ES-I3 (cell line): ENCODE measurements around the gene PKN2.

Experiments used
- H3K36me3 ChIP-seq: 2 replicates; pipeline ENCODE4 v1.6.1; 2013; ENCODE audit warnings: mild to moderate bottlenecking, low read length, control low read depth, moderate library complexity; ENCODE audit not compliant: insufficient read depth
- H3K4me1 ChIP-seq: 2 replicates; pipeline ENCODE4 v1.6.1; 2013; ENCODE audit warnings: mild to moderate bottlenecking, control low read depth, low read length; ENCODE audit not compliant: insufficient read depth
- H3K9ac ChIP-seq: 2 replicates; pipeline ENCODE4 v1.6.1; 2013; ENCODE audit warnings: low read depth, mild to moderate bottlenecking, low read length, moderate library complexity
- H3K9me3 ChIP-seq: 2 replicates; pipeline ENCODE4 v1.6.1; 2013; ENCODE audit warnings: mild to moderate bottlenecking, low read length, moderate library complexity; ENCODE audit not compliant: control insufficient read depth, insufficient read depth

Gene PKN2

DNA sequence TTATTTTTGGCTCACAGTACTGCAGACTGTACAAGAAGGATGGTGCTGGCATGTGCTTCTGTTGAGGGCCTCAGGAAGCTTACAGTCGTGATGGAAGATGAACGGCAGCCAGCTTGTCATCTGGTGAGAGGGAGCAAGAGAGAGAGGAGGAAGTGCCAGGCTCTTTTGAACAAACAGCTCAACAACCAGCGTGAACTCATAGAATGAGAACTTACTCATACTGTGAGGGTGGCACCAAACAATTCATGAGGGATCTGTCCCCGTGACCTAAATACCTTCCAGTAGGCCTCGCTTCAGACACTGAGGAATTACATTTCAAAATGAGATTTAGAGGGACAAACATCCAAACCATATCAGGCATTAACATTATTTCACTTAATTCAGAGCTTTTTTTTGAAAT, 84.7 kb downstream of the PKN2 start:
- 0 out of 2 replicates have a peak, but pooled peaks cover 3% of the 10 kb centered on the region for H3K36me3 ChIP-seq

DNA sequence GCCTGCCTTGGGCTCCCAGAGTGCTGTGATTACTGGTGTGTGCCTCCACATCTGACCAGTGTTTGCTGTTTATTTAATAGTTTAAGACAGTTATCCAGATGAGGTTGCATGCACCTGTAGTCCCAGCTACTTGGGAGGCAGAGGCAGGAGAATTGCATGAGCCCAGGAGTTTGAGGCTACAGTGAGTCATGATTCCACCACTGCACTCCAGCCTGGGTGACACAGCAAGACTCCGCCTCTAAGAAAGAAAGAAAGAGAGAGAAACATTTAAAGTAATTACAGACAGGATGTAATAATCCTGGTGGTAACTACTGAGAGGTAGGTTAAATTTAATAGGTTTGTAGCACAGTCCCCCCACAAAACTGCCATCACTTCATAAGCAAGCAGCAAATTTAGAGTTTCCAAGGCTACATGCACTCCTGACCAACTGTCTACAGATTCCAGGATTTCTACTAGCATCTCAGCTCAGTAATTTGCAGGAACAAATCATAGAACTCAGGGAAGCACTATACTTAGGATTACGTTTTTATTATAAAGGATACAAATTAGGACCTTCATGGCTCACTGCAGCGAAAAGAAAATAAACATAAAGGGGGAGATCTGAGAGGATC, 89.6 kb downstream of the PKN2 start:
- no peaks in the 10 kb centered on the region for H3K36me3 ChIP-seq
- peaks cover 43% of the 10 kb centered on the region for H3K4me1 ChIP-seq
- no peaks in the 10 kb centered on the region for H3K9me3 ChIP-seq
- peak overlapping the region; percentile 17; the same call in 1 of the 2 replicates for H3K9ac ChIP-seq

More for the DNA sequence above, 84.7 kb downstream of the PKN2 start:
- no peaks in the 10 kb centered on the region for H3K9me3 ChIP-seq
- H3K9ac ChIP-seq = no peak overlapping the region
- H3K4me1 ChIP-seq = peaks cover 24% of the 10 kb centered on the region

DNA sequence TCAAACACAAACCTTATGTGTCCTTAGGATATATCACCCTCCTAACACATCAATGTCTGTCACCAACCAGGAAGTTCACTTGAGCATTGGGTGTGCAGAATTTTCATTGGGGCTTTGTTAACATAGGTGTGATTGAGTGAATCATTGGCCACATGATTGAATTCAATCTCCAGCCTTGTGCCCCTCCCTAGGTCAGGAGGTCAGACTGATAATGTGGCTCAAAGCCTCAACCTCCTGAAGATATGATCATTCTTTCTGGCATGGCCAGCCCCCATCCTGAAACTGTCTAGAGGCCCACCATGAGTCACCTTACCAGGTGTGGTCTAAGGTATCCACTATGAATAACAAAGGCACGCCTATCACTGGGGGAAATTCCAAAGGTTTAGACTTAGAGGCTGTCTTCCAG, 90.1 kb downstream of the PKN2 start:
- Histone ChIP-seq H3K4me1 (peaks cover 40% of the 10 kb centered on the region), H3K9ac (peak overlapping the region; percentile 17; the same call in 1 of the 2 replicates), H3K36me3 (no peaks in the 10 kb centered on the region), H3K9me3 (no peaks in the 10 kb centered on the region)

GRCh38 chr1:88777604-88778149, 93.6 kb downstream of the PKN2 start:
- Histone ChIP-seq H3K4me1 (peaks cover 60% of the 10 kb centered on the region), H3K36me3 (no peaks in the 10 kb centered on the region), H3K9ac (0 out of 2 replicates have a peak overlapping the region, but pooled peaks have one; percentile 7), H3K9me3 (no peaks in the 10 kb centered on the region)

DNA sequence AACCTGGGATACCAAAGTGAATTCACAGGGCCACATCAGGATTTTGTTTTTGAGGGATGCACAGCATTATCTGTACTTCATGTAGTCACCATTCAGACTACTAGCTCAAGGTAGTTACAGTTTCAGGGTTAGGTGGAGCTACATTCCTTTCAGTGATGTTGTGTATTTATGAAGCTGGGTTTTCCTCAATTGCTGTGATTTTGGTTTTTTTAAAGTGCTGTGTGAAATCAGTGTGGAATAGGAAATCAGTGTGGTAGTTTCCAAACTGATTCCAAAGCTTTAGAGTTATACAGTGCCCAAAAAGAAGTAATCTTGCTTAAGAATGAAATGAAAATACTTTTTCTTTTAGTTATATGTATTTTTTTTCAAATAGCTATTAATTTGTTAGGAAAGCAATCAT, 95.8 kb downstream of the PKN2 start:
- Histone ChIP-seq H3K9ac (no peak overlapping the region), H3K4me1 (peaks cover 43% of the 10 kb centered on the region), H3K36me3 (peaks cover 2% of the 10 kb centered on the region; the same call in 1 of the 2 replicates), H3K9me3 (no peaks in the 10 kb centered on the region)

DNA sequence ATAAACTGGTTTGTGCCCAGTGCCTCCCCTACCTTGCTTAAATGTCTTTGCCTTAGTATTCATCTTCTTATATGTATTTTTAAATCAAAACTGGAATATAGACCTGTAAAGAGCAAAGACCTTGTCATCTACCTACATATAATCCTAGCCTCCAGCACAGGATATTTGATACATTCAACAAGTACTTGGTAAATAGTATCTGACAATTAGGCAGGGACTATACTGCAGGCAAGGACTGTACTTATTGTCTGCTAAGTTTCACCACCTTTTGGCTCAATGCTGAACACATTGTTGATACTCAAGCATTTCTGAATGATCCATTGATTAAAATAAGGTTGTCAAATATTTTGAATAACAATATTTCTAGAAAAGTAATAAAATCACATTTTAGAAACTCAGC, 96.4 kb downstream of the PKN2 start:
- peaks cover 38% of the 10 kb centered on the region for H3K4me1 ChIP-seq
- H3K36me3 ChIP-seq = peaks cover 2% of the 10 kb centered on the region; the same call in 1 of the 2 replicates
- H3K9ac ChIP-seq = no peak overlapping the region
- no peaks in the 10 kb centered on the region for H3K9me3 ChIP-seq

- peaks cover 27% of the 10 kb centered on the region for H3K4me1 ChIP-seq
- no peak overlapping the region for H3K9ac ChIP-seq
- H3K9me3 ChIP-seq = no peaks in the 10 kb centered on the region
- H3K36me3 ChIP-seq = peaks cover 4% of the 10 kb centered on the region; the same call in 1 of the 2 replicates
Measured at GRCh38 chr1:88783145-88783544, 99.1 kb downstream of the PKN2 start.

- Histone ChIP-seq H3K4me1 (peaks cover 20% of the 10 kb centered on the region; the same call in 1 of the 2 replicates), H3K9ac (no peak overlapping the region), H3K9me3 (no peaks in the 10 kb centered on the region), H3K36me3 (peaks cover 9% of the 10 kb centered on the region; the same call in 1 of the 2 replicates)
Measured at GRCh38 chr1:88784551-88784950, 100.5 kb downstream of the PKN2 start.

DNA sequence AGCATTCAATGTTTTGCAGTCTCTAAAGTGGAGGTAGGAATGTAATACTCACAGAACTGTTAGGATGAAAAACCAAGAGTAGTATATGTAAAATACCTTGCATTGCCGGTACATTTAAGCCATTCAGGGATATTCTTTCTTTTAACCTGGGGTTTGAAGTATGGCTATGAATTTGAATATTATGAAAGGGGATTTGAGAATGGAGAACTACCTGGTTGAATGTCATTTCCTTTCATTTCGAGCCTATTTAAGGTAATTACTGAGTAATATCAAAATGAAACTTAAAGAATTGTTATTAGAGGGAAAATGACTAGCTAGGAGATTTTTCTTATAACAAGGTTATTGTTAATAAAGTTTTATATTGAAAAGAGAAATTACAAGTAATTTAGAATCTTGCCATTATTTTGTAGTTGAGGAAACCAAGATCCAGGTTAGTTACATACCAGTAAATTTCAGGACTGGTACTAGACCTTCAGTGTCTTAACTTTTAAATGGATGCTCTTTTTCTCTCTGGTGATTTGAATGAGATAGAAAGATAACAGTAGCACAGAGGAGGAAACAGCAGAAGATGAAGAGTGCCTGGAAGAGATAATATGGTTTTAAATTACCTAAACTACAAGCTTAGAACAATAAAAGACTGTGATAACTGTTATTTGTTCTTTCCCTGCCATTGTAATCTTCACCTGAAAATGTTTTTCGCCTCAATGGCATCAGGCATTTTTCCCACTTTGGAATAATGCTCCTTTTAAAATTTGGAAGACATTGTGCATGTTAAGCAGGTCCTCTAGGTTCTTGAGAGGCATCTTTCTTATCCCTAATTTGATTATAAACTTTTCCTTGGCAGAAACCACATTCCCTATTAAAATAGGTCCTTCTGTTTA, 103.2 kb downstream of the PKN2 start:
- peaks cover 9% of the 10 kb centered on the region; the same call in 1 of the 2 replicates for H3K36me3 ChIP-seq
- H3K4me1 ChIP-seq = peaks cover 6% of the 10 kb centered on the region; the same call in 1 of the 2 replicates
- H3K9ac ChIP-seq = no peak overlapping the region
- no peaks in the 10 kb centered on the region for H3K9me3 ChIP-seq

GRCh38 chr1:88791192-88791591, 107.1 kb downstream of the PKN2 start:
- Histone ChIP-seq H3K36me3 (peaks cover 12% of the 10 kb centered on the region; the same call in 1 of the 2 replicates), H3K9me3 (no peaks in the 10 kb centered on the region), H3K4me1 (no peaks in the 10 kb centered on the region), H3K9ac (no peak overlapping the region)

GRCh38 chr1:88799491-88799890, 115.4 kb downstream of the PKN2 start:
- Histone ChIP-seq H3K36me3 (peaks cover 22% of the 10 kb centered on the region), H3K9me3 (peaks cover 10% of the 10 kb centered on the region), H3K4me1 (no peaks in the 10 kb centered on the region), H3K9ac (no peak overlapping the region)

GRCh38 chr1:88800382-88801051, 116.4 kb downstream of the PKN2 start:
- Histone ChIP-seq H3K9ac (no peak overlapping the region), H3K4me1 (no peaks in the 10 kb centered on the region), H3K9me3 (peaks cover 10% of the 10 kb centered on the region), H3K36me3 (peaks cover 19% of the 10 kb centered on the region)

DNA sequence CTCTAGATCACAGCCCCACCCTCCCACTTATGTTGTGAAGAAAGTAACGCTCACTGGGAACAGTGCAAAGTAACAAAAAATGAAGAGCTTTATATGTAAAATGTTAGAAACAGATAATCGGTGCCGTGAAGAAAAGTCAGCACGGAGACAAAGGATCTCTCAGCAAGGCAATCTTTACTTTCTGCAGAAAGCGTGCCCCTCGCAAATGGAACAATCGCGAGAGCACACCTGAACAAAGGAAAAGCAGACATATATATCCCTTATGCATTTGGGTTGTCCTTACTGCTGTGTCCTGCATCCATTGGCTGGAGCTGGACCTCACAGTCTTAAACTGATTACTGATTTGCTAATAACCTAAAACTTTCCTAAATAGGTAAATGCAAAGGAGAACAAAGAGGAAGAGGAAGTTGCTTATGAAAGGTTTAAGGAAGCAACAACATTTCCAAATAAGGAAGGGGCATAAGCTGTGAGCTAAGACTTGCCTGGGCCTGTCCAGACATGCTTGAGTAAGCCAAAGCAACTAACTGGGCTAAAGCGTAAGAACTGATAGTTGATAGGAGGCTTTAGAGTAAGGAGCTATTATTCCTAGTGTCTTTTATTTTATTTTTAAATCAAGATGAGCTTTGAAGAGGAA, 117.6 kb downstream of the PKN2 start:
- H3K36me3 ChIP-seq = peaks cover 24% of the 10 kb centered on the region
- no peaks in the 10 kb centered on the region for H3K4me1 ChIP-seq
- no peak overlapping the region for H3K9ac ChIP-seq
- H3K9me3 ChIP-seq = peaks cover 10% of the 10 kb centered on the region

GRCh38 chr1:88802404-88802803, 118.3 kb downstream of the PKN2 start:
- no peak overlapping the region for H3K9ac ChIP-seq
- peaks cover 10% of the 10 kb centered on the region for H3K9me3 ChIP-seq
- H3K36me3 ChIP-seq = peaks cover 24% of the 10 kb centered on the region
- no peaks in the 10 kb centered on the region for H3K4me1 ChIP-seq
